Neuronal stem cell (in vitro differentiated cells): ENCODE measurements around the gene GRM8.

Source experiments
- DNase-seq: peaks from one replicate; pipeline ENCODE4 v3.0.0-alpha.2; 2013; ENCODE audit warnings: low spot score
- H2AFZ ChIP-seq: one replicate; pipeline ENCODE4 v1.6.1; 2013; ENCODE audit warnings: mild to moderate bottlenecking, low read length, inconsistent platforms
- H2AK5ac ChIP-seq: 2 replicates; pipeline ENCODE4 v1.6.1; 2013; ENCODE audit warnings: low read depth, mild to moderate bottlenecking, inconsistent platforms, low read length, moderate library complexity, mixed read lengths
- H2BK120ac ChIP-seq: 2 replicates; pipeline ENCODE4 v1.6.1; 2013; ENCODE audit warnings: low read depth, mild to moderate bottlenecking, inconsistent platforms, low read length, moderate library complexity, mixed read lengths
- H2BK12ac ChIP-seq: one replicate; pipeline ENCODE4 v1.6.1; 2013; ENCODE audit warnings: low read length, inconsistent platforms
- H2BK15ac ChIP-seq: 2 replicates; pipeline ENCODE4 v1.6.1; 2013; ENCODE audit warnings: mild to moderate bottlenecking, low read length, inconsistent platforms, mixed read lengths
- H2BK5ac ChIP-seq: one replicate; pipeline ENCODE4 v1.6.1; 2013; ENCODE audit warnings: inconsistent platforms, mild to moderate bottlenecking, low read length, moderate library complexity
- H3K14ac ChIP-seq: one replicate; pipeline ENCODE4 v1.6.1; 2013; ENCODE audit warnings: low read length, inconsistent platforms
- H3K18ac ChIP-seq: 2 replicates; pipeline ENCODE4 v1.6.1; 2013; ENCODE audit warnings: low read length, inconsistent platforms
- H3K23ac ChIP-seq: 2 replicates; pipeline ENCODE4 v1.6.1; 2013; ENCODE audit warnings: low read depth, mild to moderate bottlenecking, mixed read lengths, low read length, inconsistent platforms; ENCODE audit not compliant: poor library complexity
- H3K27ac ChIP-seq: replicated peaks from 3 replicates; pipeline ENCODE4 v1.5.1; 2013; ENCODE audit warnings: low read length, inconsistent platforms
- H3K27me3 ChIP-seq, 3 experiments: 2 replicates each; pipeline ENCODE4 v1.6.1; 2013; ENCODE audit warnings: low read length in 3 of 3, mild to moderate bottlenecking in 2 of 3, inconsistent platforms in 1 of 3, low read depth in 1 of 3, mixed read lengths in 1 of 3, moderate library complexity in 1 of 3; ENCODE audit not compliant: control insufficient read depth in 3 of 3, insufficient read depth in 3 of 3
- H3K36me3 ChIP-seq, 2 donors: replicated peaks in 1 of 2; 2 replicates each; pipeline ENCODE4 v1.6.1; 2013; ENCODE audit warnings: low read length in 2 of 2; ENCODE audit not compliant: control insufficient read depth in 2 of 2, insufficient read depth in 2 of 2
- H3K4ac ChIP-seq: 2 replicates; pipeline ENCODE4 v1.6.1; 2013; ENCODE audit warnings: inconsistent platforms, mild to moderate bottlenecking, low read length, moderate library complexity
- H3K4me1 ChIP-seq, 2 donors: 1 replicate in 1 of 2; 2 replicates in 1 of 2; pipeline ENCODE4 v1.6.1; 2013; ENCODE audit warnings: low read length in 2 of 2, low read depth in 1 of 2; ENCODE audit not compliant: control insufficient read depth in 2 of 2, insufficient read depth in 1 of 2
- H3K4me2 ChIP-seq: one replicate; pipeline ENCODE4 v1.6.1; 2013; ENCODE audit warnings: mild to moderate bottlenecking, low read length, inconsistent platforms; ENCODE audit not compliant: insufficient read depth, poor library complexity, severe bottlenecking
- H3K4me3 ChIP-seq, 2 donors: 2 replicates each; pipeline ENCODE4 v1.5.1; 2013; ENCODE audit warnings: low read length in 2 of 2, mild to moderate bottlenecking in 2 of 2, inconsistent platforms in 1 of 2, moderate library complexity in 1 of 2
- H3K79me1 ChIP-seq: one replicate; pipeline ENCODE4 v1.6.1; 2013; ENCODE audit warnings: low read depth, mild to moderate bottlenecking, inconsistent platforms, low read length, moderate library complexity
- H3K9ac ChIP-seq: one replicate; pipeline ENCODE4 v1.6.1; 2013; ENCODE audit warnings: mild to moderate bottlenecking, low read depth, low read length, inconsistent platforms; ENCODE audit not compliant: poor library complexity
- H3K9me3 ChIP-seq, 2 donors: replicated peaks in 1 of 2; 2 replicates each; pipeline versions ENCODE3 to v1.6.1; 2013; ENCODE audit warnings: low read length in 2 of 2, mild to moderate bottlenecking in 2 of 2, inconsistent platforms in 1 of 2, low read depth in 1 of 2, mixed read lengths in 1 of 2, moderate library complexity in 1 of 2; ENCODE audit not compliant: control insufficient read depth in 2 of 2, insufficient read depth in 1 of 2
- H4K8ac ChIP-seq: one replicate; pipeline ENCODE4 v1.6.1; 2013; ENCODE audit warnings: low read depth, mild to moderate bottlenecking, inconsistent platforms, low read length, moderate library complexity
- H4K91ac ChIP-seq: one replicate; pipeline ENCODE4 v1.6.1; 2013; ENCODE audit warnings: low read length, low read depth, mild to moderate bottlenecking, inconsistent platforms; ENCODE audit not compliant: poor library complexity
- WGBS, 2 donors: extraction: QIAGEN DNeasy Blood & Tissue Kit; methylation state at CpG; one replicate each; pipeline ENCODE4 v1.1.7; 2013; ENCODE audit warnings: missing lambda C conversion rate in 2 of 2, mixed read lengths in 1 of 2; ENCODE audit not compliant: insufficient read length in 2 of 2, insufficient replicate concordance in 1 of 2; ENCODE audit errors: extremely low coverage in 2 of 2; 5-methylcytosine and 5-hydroxymethylcytosine counted together

Gene GRM8

DNA sequence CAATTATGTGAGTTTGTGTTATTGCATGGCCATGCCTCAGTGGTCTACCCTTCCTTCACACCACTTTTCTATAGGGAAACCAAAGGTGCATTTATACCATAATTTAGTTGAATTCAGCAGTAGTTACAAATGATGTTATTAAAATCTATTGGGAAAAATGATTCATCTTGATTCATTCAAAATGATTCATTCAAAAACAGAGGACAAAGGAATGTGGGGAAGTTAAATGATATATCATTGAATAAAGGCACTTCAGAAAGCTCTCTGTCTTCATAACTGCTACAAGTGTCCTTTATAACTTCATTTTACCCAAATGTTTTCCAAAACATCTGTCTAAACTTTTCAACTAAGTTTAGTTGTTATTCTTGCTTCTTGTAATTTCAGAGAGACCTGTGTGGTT lies 722.9 kb downstream of the GRM8 start:
- Histone ChIP-seq H3K79me1 (no peaks in the 10 kb centered on the region), H3K4me2 (no peak overlapping the region), H3K4me3 (no peak overlapping the region), H4K91ac (no peak overlapping the region), H3K4ac (no peak overlapping the region), H2BK120ac (no peak overlapping the region), H2BK15ac (no peak overlapping the region), H3K23ac (no peak overlapping the region), H4K8ac (no peak overlapping the region), H3K18ac (no peak overlapping the region), H3K4me1 (no peaks in the 10 kb centered on the region), H2AFZ (no peak overlapping the region), H3K27me3 (no peaks in the 10 kb centered on the region), H3K9ac (no peak overlapping the region), H3K27ac (no peak overlapping the region), H2BK12ac (no peak overlapping the region), H2BK5ac (no peak overlapping the region), H3K9me3 (no peaks in the 10 kb centered on the region), H3K14ac (no peak overlapping the region), H3K36me3 (no peaks in the 10 kb centered on the region), H2AK5ac (no peak overlapping the region)
- DNase-seq: no peak

DNA sequence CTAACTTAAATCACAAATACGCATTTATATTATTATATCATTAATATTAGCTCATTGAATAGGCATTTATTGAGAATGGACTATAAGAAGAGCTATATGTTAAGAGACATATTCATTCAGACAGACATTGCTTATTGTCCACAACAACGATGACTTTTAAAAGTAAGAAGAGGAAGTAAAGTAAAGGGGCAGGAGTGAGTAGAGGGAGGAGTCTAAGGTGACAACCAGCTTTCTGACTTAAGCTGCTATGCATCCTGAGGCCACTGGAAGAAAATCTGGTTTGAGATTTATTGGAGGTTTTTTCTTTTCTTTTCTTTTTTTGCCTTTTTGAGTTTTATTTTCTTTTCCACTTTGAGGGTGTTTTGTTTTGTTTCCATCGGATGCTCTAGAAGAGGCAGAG lies 723.5 kb downstream of the GRM8 start:
- no peak overlapping the region for H4K91ac ChIP-seq
- H2AFZ ChIP-seq: no peak overlapping the region
- H2BK15ac ChIP-seq: no peak overlapping the region
- H3K9me3 ChIP-seq: no peaks in the 10 kb centered on the region
- no peak overlapping the region for H3K9ac ChIP-seq
- no peak overlapping the region for H3K14ac ChIP-seq
- no peaks in the 10 kb centered on the region for H3K36me3 ChIP-seq
- H3K27ac ChIP-seq: no peak overlapping the region
- no peak overlapping the region for H3K18ac ChIP-seq
- WGBS, 2 donors: no CpG with 5 or more reads among the region's 3 CpGs
- no peak overlapping the region for H3K4me3 ChIP-seq
- no peaks in the 10 kb centered on the region for H3K27me3 ChIP-seq
- H2BK5ac ChIP-seq: no peak overlapping the region
- H2BK120ac ChIP-seq: no peak overlapping the region
- no peak overlapping the region for H3K23ac ChIP-seq
- no peaks in the 10 kb centered on the region for H3K79me1 ChIP-seq
- DNase-seq: no peak
- no peak overlapping the region for H2BK12ac ChIP-seq
- no peak overlapping the region for H2AK5ac ChIP-seq
- no peak overlapping the region for H3K4me2 ChIP-seq
- H4K8ac ChIP-seq: no peak overlapping the region
- no peak overlapping the region for H3K4ac ChIP-seq
- no peaks in the 10 kb centered on the region for H3K4me1 ChIP-seq

DNA sequence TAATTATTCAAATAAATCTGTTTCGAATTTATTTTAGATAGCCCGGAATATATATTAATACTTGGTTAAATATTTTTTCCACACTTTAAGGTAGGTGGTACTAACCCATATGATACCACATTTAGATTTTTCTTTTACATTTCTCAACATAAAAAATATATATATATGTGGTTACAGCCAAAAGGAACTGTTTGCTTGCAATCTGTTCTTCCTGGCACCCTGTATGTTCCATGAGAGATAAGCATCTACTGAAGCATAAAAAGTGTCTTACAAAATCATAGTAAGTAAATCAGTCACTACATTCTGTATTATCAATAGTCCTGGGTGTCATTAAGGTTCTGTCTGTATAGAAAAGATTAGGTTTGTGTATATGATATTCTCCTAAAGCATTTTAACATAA lies 726.8 kb downstream of the GRM8 start:
- no peak overlapping the region for H3K14ac ChIP-seq

DNA sequence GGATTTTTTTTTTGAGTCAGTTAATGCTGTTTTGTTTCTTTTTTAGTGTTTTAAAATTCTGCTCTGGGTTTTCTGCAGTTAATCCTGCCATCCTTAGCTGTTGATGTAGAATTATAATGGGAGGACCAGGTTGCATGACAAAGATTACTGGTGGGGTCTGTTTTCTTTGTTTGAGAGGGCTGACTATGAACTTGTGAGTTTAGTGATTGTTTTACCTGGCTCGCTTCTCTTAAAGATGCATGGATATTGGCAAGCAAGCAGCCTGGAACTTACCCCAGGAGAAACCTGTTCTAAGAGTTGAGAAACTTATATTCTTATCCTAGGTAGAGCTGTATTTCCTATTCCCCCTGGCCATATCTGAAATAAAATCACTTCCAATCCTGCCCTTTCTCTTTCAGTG lies 727.8 kb downstream of the GRM8 start:
- H3K27ac ChIP-seq: no peak overlapping the region
- no peak for DNase-seq

More for the DNA sequence above, 726.8 kb downstream of the GRM8 start:
- no peak overlapping the region for H3K27ac ChIP-seq
- no peak overlapping the region for H4K8ac ChIP-seq
- no CpG with 5 or more reads among the region's 2 CpGs for WGBS, 2 donors
- H3K79me1 ChIP-seq: no peaks in the 10 kb centered on the region
- H3K23ac ChIP-seq: no peak overlapping the region
- no peak overlapping the region for H3K4ac ChIP-seq
- H3K18ac ChIP-seq: no peak overlapping the region
- H3K9me3 ChIP-seq: no peaks in the 10 kb centered on the region
- H2AFZ ChIP-seq: no peak overlapping the region
- no peaks in the 10 kb centered on the region for H3K4me1 ChIP-seq
- H3K4me2 ChIP-seq: no peak overlapping the region
- H2BK5ac ChIP-seq: no peak overlapping the region
- H3K27me3 ChIP-seq: no peaks in the 10 kb centered on the region
- DNase-seq: no peak
- H4K91ac ChIP-seq: no peak overlapping the region
- no peak overlapping the region for H3K9ac ChIP-seq
- H2BK12ac ChIP-seq: no peak overlapping the region
- no peak overlapping the region for H2AK5ac ChIP-seq
- H3K4me3 ChIP-seq: no peak overlapping the region
- H2BK120ac ChIP-seq: no peak overlapping the region
- H2BK15ac ChIP-seq: no peak overlapping the region
- no peaks in the 10 kb centered on the region for H3K36me3 ChIP-seq

More for the DNA sequence above, 727.8 kb downstream of the GRM8 start:
- Histone ChIP-seq H4K8ac (no peak overlapping the region), H3K79me1 (no peaks in the 10 kb centered on the region), H2AFZ (no peak overlapping the region), H3K14ac (no peak overlapping the region), H2AK5ac (no peak overlapping the region), H2BK5ac (no peak overlapping the region), H2BK120ac (no peak overlapping the region), H4K91ac (no peak overlapping the region), H3K4me3 (no peak overlapping the region), H3K9me3 (no peaks in the 10 kb centered on the region), H3K27me3 (no peaks in the 10 kb centered on the region), H3K4me1 (no peaks in the 10 kb centered on the region), H2BK15ac (no peak overlapping the region), H3K9ac (no peak overlapping the region), H3K4ac (no peak overlapping the region), H3K18ac (no peak overlapping the region), H2BK12ac (no peak overlapping the region), H3K4me2 (no peak overlapping the region), H3K23ac (no peak overlapping the region), H3K36me3 (no peaks in the 10 kb centered on the region)
- no CpG with 5 or more reads among the region's 1 CpG for WGBS, 2 donors
